GM19324 (cell line): ENCODE measurements around the gene PIR.

ENCODE experiments used
- ATAC-seq: cut with Tn5 transposase; IDR thresholded peaks from one replicate; pipeline ENCODE4 v1.9.1; 2021; ENCODE audit warnings: mild to moderate bottlenecking, moderate library complexity; ENCODE audit not compliant: unreplicated experiment, low FRiP score

Gene PIR

DNA sequence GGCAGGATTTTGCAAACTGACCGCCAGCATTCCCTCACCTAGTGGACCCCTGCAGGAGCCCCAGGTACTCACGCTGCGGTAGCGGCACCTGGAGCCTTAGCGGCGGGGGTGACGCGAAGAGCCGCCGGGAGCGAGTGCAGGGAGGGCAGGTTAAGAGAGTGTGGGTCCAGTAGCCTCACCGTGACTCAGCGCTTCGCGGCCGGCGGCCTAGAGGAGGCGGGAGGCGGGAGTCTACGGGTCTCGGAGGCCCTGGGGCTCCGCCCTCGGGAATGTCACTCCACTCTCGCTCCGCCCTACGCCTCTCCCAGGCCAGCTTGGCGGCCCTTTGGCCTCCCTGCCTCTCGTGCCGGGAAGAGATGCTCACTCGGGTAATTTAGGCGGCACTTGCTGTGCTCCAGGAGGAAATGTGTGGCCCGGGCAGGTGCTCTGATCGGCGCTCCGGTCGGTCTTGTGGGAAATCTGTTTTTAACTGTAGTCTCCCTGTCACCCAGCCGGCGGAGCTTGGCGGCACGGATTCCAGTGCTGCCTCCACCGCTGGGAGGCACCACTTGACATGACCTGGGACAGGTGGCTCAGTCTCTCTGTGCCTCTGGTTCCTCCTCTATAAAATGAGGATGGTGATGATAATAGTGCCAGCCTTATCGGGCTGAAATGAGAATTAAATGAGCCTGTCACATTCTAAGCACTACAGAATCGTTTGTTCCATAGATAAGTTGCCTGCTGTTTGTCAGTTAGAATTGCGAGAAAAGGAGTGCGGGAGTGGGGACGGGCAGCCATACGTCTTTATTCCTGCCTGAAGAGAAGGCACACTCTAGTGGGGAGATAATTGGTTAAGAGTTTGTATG, at the start of gene PIR:
PIR (minus strand) TSS at position 216 of the 845 bp plus-strand sequence. CDS start 2,076 bp downstream, outside the sequence.
- peak; percentile 99 for ATAC-seq

- ATAC-seq: no peak
These were observed 37.2 kb upstream of the PIR start for GRCh38 chrX:15530318-15530717.

DNA sequence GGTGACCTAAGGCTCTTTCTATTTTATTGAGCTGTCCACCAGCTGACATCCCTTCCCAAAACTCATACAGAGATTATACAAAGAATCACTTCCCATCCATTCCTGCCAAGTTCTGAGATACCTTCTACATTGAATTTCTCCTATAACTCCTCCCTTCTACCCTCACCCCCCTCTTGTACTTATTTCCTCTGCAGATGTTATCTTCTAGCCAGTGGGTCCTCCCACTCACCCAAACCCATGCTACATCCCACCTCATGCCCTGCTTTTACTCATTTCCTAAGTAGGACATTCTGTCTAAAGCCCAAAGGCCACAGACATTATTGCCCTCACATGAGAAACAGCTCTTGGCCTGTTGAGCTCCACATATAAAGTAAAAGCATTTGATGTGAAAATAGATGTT, 36.0 kb upstream of the PIR start:
- ATAC-seq: no peak

DNA sequence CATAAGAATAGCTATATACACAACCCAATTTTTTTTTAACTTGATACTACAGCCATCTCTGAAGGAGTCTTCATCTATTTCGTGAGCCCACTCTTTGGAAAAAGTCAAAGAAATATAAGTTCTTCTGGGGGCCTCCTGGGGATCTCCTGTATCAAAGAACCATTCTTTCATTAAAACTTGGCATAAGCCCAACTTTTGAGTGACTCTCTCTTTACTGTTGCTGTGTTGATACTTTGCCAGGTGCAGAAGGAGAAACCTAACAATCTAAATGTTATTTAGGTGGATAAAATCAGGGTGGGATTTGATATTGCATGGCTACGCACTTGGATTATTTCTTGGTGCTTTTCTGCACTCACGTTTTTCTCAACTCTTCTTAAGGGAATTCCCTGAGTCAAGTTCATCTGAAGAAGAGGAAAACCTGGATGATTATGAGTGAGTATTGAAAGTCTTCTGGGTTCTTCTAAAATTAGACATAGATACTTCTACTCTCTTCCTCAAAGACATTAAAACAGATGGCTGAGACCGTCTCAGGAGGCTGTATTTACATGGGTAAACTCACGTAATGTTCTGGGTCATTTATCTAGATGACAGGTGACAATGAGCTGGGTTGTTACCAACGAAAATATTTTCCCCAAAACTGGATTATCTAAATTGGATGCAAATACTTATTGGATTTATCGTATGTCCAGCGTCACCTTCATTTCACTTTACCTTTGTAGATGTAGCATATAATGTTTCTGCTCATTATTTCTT, 32.7 kb upstream of the PIR start:
- no peak for ATAC-seq

GRCh38 chrX:15524417-15524816, 31.3 kb upstream of the PIR start:
- ATAC-seq: no peak

GRCh38 chrX:15523088-15523487, 30.0 kb upstream of the PIR start:
- ATAC-seq: no peak

DNA sequence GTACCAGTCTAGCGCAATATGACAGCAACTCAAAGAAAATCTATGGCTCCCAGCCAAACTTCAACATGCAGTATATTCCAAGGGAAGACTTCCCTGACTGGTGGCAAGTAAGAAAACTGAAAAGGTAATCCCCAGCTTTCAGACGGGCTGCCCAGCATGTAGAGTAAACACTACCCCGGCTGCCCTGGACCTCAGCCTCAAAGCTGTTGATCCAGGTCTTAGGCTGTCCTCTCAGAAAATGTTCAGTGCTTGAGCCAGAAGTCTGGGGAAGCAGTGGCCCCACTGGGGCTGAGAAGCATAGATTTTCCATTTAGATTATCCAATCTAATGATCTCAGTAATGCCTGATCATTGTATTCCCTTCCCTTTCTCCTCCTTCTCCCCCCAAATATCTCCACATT, 29.3 kb upstream of the PIR start:
- ATAC-seq: no peak

DNA sequence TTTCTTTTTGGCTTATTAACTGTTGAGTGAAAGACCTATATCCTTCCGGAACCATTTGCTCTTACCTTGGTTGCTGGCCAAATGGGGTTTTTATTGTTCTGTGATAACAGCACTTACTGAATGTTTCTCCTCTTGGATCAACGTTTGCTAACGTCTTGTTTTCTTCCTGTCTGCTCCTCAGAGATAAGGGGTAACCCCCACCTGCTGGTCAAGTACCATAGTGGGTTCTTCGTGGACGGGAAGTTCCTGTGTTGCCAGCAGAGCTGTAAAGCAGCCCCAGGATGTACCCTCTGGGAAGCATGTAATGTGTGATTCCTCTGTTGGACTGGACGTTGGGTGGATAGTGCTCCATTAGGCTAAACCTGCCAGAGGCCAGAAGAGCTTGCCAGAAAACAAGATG, 22.8 kb upstream of the PIR start:
- ATAC-seq: no peak

- ATAC-seq: no peak
These were observed 21.1 kb upstream of the PIR start for GRCh38 chrX:15514279-15514678.

- ATAC-seq: no peak
These were observed 19.4 kb upstream of the PIR start for GRCh38 chrX:15512401-15512965.

- ATAC-seq: no peak
These were observed 18.4 kb upstream of the PIR start for GRCh38 chrX:15511563-15511962.

DNA sequence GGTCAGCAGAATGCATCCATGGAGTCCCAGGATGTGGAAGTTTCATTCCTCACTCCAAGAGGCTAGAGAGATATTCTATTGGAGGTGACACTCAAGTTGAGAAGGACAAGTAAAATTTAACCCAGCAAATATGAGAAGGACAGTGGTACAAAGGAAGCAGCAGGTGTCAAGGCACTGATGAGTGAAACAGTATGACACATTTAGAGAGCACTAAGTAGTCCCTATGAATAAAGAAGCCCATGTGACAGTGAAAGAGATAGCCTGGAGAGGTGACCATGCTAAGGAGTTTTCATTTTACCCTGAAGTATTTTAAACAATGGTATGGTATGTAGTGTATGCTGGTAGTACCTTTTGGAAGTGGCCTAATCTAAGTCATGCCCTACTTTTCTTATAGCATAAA, 16.7 kb upstream of the PIR start:
- no peak for ATAC-seq

DNA sequence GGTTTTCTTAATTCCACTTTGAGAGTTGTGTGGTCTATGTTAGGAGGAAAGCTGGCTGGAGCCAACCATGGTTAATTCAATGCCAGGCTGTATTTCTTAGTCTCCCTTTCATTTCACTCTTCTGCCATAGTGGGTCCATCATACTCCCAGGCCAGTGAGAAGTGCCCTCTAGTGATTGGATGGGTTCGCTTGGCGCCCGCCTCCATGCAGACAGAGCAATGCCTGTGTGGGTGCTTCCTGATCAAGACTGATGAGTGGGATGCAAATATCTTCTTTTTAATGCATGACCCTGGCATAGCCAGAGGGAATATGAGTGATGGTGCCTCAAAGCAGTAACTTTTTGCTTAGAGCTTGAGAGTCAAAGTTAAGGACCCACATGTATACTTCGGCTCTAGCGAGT, 13.9 kb upstream of the PIR start:
- no peak for ATAC-seq

- ATAC-seq: no peak
These were observed 12.0 kb upstream of the PIR start for GRCh38 chrX:15505101-15505500.

DNA sequence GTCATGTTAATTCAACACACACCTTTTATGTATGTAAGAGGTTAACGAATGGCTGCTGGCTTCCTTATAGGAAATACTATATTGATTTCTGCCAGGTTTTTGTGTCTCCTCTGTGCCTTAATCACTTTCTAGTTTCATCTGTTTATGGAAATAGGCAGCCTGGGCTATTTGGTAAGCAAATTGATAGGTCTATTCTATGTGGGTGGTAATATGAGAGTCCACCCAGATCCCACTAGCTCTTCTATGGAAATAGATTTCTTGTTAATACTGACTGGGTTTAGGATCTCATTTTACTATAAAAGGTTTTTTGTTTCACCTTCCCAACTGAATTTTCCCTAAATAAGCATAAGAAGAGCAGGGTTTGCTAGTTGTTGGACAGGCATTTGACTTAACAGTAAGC, 11.5 kb upstream of the PIR start:
- no peak for ATAC-seq

DNA sequence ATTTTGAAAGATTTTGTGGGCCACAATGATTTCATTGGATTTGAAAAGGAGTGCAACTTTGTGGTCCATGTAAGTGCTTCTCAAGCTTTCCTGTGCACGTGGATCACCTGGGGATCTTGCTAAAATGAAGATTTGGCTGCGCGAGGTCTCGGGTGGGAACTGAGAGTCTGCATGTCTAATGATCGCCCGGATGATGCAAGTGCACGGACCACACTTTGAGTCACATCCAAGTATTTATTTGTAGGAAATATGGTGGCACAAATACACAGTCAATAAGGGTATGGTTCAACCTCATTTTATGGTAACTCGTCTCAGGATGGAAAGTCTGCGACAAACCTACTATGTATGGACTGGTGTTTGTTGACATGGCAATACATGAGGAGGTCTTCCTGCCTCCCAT, 8.4 kb upstream of the PIR start:
- no peak for ATAC-seq

- ATAC-seq: no peak
These were observed 7.4 kb upstream of the PIR start, which contains the start of gene BMX for GRCh38 chrX:15500497-15500966. Gene BMX (plus strand): TSS chrX:15500807. CDS start chrX:15508354, 7,547 bp downstream.

DNA sequence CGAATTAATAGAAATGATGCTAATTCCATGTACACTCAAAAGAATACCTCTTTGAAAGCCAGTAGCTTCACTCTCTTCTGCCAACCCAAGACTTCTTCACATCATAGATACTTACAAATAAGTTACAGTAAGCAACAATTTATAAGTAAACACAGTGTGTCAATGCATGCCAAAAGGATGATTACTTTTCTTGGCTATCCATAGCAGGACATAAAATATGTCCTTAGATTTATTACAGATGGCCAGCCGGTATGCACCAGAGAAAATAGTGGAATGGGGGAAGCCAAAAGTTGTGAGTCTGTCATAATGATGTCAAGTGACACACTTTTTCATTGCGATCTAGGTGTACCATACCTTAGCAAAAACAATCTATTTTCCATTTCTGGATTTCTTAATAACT, 6.8 kb upstream of the PIR start:
- no peak for ATAC-seq

DNA sequence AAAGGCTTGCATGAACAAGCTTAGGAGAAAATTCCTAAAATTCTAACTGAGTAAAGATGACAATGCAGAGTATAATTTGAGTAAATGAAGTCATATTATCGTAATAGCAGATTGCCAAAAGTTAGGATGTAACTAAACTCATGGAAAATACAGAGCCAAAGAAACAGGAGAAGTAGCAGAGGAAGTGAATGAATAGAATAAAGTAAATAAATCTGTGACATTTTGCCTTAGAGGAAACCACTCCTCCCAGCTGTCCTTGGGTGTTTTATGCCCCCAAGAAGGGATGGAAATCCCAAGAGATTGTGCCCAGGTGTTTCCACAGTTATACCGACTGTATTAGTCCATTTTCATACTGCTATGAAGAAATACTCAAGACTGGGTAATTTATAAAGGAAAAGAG, 5.6 kb upstream of the PIR start:
- ATAC-seq: no peak

- ATAC-seq: no peak
These were observed 4.7 kb upstream of the PIR start for GRCh38 chrX:15497865-15498264.

- no peak for ATAC-seq
These were observed 3.7 kb upstream of the PIR start for GRCh38 chrX:15496824-15497223.
